ENCODE measurements around the gene SLC28A3.

Gene SLC28A3

DNA sequence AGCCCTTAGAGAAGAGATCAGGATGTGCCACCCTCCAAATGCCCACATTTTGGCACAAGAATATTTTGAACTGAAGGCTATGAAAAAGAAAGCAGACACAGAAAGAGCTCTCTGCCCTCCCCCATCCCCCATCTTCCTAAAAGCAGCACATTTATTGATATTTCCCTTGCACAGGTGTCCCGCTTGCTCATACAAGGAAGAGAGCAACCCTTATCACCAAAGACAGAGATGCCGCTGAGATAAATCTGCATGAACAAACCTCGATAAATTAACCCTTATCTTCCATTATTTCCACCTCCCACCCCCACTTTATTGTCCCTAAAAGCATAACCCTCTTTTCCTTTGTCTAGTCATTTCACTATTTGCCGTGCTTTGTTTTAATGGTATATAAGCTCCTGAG is 1.8 kb downstream of the SLC28A3 start:
- DNase-seq = no peak

DNA sequence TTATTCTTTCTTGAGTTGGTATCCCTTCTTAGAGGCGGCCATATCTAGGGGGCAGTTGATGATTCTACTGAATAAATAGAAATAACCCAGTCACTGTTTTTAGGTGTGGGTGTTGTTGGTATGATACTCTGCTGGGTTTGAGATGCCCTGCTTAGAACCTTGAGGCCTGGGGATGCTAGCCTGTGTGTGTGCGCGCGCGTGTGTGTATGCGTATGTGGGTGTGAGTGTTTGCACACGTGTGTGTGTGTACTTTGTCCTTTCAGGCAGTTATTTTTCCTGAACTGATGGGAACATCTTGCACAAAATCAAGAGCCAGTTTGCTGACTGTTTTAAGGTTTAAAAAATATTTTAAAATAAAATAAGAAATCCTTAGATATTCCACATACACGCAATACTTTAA is 3.3 kb downstream of the SLC28A3 start:
- DNase-seq = no peak

DNA sequence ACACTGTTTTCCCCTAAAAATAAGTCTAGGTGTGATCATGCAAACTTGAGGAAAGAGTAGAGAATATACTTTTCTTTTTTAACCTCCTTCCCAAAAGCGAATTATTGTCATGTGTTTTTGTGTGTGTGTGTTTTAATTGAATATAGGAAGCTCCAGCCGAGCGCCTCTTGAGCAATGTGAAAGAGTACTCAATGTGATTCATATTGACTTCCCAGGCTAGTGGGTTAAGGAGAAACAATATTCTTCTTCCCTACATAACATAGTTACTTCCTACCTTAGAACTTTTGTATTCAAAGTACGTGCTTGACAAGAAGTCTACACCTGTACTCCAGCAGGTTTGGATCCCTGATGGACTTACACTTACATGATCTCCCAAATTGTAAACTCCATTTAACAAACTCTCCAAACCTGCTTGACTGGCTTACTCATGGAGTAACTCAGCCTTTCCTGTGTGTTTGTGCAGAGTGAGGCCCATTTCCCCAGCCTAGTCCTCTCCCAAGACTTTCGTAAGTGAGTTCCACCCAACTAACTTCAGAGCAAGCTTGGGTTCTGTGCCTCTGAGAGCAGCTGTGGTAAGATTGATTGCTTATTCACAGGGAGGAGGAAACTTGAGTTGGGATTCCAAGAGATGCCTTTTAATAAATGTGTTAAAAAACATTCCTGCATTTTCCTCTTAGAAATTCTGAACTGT is 9.3 kb downstream of the SLC28A3 start:
- no peak for DNase-seq

DNA sequence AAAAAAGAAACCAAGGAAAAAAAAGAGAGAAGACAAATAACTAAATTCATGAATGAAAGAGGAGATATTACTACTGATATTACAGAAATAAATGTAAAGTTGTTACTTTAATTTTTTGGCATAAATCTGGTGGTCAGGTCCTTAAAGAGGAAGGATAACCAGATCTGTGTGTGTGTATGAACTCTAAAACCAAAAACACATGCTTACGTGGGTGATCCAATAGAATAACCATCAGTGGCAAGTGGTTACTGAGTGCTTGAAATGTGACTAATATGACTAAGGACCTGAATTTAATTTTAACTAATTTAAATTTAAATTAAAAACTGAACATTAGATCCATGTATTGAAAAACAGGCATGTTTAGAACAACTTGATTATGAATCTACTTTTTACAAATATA is 10.3 kb downstream of the SLC28A3 start:
- DNase-seq = no peak

DNA sequence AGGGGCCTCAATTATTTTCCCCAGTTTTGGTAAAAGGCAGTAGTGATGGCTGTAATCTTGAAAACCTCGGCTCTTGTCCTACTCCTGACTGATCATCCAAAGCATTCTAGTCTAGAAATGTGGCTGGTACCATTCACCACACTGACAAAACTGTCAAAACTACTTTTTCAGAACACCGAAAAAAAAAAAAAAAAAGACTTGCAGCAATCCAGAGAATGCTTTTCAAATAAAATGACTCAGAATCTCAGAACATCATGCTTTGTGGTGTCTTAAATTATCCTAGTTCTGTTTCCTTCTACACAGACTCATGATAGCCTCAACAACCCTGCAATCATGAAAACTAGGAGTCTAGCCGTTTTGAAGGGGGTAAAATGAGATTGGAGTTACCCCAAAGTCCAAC is 13.4 kb downstream of the SLC28A3 start:
- DNase-seq = no peak

DNA sequence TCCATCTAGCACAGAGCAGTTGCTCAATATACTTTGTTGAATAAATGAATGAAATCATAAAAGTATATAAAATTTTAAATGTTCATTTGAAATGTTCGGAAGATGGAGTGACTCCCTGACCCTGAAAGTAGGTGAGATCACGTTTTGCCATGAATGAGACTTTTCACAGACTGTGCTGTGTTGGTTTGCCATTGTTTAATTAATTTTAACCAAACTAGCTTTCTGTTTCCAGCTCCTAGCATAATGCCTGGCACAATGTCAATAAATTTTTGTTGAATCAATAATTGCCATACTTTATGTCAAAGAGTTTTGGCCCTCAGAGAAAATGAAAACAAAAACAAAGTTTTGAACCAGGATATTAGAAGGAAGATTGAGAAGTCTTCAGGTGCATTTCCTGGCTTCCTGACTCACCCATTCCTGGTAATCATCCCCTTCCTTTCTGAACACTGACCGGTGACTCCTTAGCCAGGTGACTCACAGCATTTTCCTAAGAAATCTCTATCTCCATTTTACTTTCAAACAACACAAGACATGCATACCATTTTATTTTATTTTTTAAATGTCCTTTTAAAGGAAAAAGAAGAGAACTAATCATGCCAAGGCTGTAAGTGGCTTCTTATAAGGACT is 15.1 kb downstream of the SLC28A3 start:
- DNase-seq = no peak

DNA sequence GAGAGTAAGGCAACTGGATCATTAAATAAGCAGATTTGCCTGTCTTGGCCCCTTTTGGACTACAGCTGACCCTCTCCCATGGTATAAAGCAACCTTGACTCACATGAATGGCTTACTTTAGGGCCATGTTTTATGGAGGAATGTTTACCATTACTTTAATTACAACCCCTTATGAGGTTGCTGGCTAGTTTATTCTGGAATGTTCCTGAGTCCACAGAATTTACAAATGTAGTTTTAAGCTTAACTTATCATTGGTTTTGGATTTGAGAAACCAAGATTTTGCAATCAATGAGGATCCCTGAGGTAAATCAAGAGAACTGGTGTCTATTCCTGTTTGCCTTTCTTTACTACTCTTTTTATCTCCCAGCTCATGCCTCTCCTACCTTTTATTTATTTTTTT is 15.7 kb downstream of the SLC28A3 start:
- no peak for DNase-seq

DNA sequence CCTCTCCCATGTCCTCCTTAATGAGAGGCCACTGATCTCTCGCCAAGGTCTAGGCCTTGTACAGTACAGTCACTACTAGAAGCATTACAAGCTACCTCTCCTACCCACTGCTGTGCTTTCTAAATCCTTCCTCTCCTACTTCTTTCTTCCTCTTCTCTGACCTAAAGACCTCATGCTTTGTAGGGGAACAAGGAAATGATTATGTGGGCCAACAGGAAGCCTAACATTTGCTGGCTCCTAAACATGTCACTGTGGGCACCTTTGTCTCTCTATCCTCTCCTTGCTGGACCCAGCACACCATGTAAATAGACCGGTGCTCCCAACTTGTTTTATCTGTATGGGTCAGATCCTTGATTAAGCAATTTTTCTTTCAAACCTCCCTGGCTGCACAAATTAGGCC is 16.7 kb downstream of the SLC28A3 start:
- no peak for DNase-seq

DNA sequence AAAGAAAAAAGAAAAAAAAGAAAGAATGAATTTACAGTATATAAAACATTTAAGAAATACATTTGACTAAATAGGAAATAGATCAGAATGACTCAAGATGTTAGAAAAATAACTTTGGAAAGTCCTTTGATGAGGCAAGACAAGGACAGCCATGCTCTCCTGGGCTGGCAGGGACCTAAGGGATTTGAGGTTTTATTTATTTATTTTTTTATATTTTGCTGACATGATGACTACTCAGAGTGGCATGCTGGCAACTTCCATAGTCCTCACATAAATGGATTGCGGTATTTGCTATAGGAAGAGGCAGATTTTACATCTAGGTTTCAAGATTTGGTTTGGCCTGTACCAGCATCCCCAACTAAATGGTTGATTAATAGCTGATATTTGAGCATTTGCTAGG is 17.7 kb downstream of the SLC28A3 start:
- DNase-seq = no peak

DNA sequence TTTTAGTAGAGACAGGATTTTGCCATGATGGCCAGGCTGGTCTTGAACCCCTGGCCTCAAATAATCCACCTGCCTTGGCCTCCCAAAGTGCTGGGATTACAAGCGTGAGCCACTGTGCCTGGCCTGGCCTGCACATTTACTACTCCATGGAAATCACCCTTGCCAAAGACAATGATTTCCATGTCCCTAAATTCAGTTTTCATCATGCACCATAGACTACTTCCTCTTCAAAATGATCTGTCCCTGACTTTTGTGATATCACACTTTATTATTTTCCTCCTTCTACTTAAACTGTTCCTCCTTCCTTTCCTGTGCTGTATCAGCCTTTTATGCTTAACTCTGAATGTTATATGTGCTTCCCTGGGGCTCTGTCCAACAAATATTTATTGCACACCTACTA is 20.3 kb downstream of the SLC28A3 start:
- DNase-seq = no peak

DNA sequence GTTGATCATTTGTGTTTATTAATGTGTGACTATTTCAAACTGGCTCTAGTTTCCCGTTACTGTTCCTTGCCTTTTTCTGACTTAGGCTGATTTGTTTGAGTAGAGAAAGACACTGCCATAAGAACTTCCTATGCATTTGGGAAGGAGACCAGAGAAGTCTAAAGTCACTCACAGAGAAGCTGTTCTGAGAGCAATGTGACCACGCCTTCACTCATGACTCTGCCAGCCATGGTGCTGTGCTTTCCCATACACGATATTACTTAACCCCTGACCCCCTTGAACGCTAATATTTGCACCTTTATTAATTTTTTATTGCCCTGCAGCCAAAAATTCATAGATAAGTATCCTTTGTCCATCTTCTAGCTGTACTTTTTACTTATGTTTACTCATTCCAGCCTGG is 20.9 kb downstream of the SLC28A3 start:
- DNase-seq = no peak

DNA sequence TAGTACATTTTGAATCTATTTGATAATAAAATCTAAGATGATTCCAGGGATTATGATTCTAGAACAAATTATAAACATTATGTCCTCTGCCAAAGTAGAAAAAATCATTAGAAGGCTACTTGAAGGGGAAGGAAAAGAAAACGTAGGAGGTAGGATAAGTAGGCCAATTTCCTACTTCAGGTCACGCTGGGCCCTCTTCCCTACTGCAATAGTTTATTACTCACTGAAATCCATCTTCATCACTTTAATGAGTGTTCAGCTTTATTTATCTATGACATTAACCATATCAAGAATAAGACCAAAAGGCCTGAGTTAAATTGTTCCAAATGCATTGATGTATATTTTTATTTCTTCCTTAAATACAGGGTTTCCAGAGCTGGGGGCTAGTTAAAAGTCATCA is 21.6 kb downstream of the SLC28A3 start:
- no peak for DNase-seq

DNA sequence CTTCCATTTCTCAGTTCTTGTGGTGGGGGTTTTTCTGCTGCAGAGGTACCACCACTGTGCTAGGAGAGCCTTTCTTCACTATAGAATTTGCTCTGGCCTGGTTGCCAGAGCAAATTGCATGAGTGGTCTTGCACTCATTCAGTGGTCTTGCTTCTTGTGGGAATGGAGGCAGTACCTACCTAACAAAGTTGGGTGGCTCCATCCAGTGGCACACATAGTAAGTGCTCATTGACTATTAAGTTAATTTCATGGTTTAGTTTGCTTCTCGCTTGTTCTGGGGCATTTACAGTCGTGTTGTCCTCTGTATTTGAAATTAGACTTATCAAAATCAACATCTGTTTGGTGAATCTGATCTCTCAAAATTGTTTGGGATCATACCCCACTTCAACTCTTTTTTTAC is 23.0 kb downstream of the SLC28A3 start:
- DNase-seq = no peak

DNA sequence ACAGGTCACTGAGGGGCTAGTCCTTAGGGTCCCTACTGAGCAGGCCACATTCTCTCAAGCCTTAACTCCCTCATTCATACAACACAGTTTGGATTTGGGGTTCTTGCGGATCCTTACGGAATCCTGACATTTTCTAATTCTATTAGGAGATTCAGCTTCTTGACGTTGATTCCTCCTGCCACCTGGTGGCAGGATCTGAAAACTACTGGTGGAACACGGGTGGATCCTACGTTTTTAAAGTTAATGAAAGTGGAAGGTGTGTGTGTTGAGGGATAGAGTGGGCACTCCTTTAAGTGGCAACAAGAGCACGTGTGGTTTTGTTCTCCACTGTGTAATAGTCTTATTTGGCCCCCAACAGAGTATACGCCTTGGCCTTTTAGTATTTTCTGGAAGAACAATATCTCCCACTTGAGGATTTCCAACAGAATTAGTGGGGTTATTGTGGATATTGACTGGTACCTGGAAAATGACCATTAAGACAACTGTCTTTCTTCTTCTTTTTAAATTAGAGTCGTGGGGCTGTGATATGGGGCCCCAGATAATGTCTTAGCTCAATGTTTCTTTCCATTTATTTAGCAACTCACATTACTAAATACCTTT is 25.2 kb downstream of the SLC28A3 start:
- DNase-seq = peak; percentile 60 to 70

DNA sequence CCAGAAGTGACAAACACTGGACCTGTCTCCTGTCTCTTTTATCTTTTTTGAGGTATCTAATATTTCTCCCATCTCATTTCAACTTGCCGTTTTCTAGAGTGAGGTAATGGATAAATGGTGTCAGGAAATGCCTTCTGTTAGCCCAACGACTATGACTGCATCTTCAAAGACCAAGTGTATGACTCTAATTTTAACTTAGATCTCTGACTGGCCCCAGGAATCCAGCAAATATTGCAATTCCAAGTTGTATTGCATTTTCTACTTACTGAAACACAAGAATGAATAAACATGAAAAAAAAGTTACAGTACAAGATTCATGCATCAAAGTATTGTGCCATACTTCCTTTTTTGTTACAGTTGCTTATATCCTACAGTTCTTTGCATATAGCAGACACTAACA is 26.3 kb downstream of the SLC28A3 start:
- no peak for DNase-seq

DNA sequence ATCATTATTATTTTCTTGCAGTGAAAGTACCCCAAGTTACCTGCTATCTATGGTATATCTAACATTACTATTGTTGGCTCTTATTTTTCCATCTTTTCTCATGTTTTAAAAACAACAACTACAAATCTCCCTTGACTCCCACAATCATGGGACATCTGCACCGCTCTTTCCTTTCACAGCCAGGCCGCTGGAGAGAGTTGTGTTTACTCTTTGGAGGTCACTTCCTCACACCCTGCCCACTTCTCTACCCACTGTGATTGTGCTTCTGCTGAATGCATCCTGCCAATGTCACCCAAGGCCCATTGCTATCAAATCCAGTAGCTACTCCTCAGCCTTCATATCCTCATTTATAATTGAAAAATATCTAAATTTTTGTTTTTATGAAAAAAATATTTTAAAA is 29.7 kb downstream of the SLC28A3 start:
- DNase-seq = no peak

DNA sequence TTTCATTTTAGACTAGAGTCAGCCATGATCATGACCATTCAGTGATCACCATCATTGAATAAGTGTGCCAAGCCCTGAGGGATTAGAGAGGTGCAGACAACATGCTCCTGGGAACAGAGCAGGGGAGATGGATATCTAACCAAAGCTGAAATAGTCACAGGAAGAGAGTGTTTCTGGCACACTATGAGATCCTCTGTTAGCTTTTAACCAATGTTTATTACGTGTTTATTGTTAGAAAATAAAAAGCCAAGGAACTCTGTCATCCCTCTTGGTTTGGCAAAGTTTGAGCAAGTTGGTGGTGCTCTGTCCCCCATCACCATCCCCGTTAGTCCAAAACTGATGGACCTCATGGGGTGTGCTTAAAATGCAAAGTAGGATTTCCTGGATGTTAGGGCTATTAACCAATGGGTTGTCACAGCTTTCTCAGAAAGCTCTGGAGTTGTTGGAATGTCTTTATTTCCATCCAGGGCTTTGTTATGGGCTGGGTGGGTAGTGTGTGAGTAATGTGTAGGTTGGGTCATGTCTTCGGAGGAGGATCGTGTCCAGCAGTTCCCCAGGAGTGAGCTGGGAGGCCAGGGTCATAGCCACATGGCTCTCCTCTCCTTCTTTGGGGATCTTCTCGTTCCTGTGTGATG is 34.9 kb downstream of the SLC28A3 start:
- no peak for DNase-seq

DNA sequence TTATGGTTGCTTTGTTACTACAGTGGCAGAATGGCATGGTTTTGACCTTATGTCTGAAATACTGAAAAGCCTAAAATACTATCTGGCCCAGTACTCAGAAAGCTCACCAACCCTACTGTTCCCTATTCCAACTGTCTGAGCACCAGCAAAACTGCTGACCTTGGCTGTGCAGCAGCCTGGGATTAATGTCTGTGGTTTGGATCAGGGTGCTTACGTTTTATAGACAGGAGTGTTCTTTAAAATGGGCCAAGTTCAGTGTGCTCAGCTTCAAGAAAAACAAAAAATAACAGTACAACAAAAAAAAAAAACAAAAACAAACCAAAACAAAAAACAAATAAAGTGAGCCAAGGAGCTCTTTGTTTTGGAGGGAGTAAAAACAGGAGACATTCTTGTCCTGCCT is 36.4 kb downstream of the SLC28A3 start:
- no peak for DNase-seq

DNA sequence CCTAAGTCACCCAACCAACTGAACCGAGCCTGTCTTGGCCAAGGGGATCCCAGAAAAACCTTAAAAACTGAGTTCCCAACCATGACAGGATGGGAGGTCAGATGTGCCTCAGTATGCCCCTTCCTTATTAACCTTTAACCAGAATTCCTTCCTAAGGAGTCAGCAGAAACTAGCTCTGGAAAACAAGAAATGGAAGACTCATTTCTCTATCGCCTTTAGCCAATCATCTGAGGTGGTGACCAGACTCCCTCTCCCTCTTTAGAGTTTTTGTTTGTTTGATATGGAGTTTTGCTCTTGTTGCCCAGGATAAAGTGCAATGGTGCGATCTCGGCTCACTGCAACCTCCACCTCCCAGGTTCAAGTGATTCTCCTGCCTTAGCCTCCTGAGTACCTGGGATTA is 37.5 kb downstream of the SLC28A3 start:
- no peak for DNase-seq

DNA sequence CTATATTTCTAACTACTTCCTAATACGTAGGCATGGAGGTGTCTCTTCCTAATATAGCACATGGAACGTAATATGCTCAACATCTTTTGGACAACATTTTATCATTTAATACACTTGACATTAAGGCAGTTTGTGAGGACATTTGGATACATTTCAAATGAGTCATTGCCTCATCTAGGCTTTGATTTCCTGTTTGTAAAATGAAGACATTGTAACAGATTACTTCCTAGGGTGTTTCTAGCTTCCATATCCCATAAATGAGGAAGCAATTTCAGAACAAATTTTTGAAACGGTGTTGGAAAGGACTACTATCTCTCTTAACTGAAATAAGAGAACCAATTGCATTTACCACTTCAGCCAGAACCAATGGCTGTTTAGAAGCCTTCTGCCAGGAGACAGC is 38.7 kb downstream of the SLC28A3 start:
- DNase-seq = no peak

DNA sequence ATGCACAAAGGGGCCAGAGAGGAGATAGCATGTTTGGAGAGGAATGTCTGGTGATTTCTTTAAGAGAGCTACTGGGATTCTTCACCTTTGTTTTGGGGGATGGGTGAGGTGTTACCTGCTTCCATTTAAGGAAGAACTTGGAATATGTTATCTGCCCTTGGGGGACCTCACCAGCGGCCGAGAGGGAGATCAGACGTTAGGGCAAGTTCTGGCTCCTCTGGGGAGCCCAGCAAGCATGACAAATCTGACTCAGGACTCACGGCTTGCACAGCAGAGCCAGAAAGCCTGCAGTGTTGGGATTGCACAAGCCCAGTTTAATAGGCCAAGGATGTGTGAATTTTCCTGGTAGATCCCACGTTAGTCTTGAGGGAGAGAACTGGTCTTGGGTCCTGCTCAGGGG is 40.3 kb downstream of the SLC28A3 start:
- DNase-seq = no peak

DNA sequence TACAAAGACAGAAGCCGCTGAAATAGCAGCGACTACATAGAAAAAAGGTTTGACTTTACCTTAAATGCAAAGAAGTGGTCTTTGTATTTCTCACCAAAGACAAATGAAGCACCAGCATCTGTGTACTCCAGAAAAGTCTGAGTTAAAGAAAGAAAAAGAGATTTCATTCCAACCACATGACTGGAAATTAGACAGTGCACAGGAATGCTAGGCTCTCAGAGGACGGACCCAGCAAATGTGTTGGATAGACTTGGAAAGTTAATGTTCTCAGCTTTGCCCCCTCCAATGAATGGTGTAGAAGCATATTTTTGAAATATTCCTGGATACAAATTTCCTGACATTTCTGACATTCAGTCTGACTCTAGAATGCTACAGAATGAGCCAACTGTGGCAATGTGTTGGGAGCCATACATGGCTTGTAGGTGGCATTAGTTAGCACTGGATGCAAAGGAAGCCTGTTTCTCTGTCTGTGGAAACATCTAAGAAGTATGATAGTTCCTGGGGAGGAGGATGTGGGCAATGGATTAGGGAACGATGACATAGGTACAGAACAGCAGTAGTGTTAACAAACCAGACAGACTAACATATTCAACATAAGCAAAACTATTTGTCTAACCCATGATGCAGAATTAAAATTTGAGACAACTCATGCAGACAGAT is 43.3 kb downstream of the SLC28A3 start:
- no peak for DNase-seq

DNA sequence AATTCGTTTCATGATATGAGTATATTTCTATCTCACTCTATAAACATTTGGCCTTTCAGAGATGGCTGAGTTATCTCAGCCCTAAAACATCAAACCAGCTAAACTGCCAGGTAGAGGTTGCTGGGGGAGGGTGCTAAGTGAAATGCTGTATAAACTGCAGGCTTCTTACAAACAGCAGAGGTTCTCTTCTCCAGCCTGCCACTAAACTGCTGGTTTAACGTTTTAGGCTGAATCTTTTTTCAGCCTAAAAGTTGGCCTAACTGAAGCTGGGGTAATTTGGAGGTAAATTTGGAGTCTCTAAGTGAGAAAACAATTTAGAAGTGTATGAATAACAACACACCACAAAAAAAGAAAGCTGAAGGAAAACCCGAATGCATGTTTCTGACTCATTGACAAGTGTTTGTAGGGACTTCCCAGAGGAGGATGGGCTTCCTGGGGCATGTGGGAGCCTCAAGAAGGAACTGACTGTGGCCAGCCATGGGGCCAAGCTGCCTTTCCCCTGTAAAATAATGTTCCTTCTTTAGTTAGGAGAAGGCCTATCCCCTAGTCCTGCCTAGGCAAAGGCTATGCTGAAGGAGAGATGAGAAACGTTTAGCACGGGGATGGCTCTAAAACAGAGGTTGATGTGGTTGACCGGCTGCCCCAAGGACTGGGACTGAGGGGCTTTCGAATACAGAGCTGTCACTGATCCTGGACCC is 44.3 kb downstream of the SLC28A3 start:
- DNase-seq = peak; percentile 67 to 75

Data from activated CD4-positive, alpha-beta T cell treated with anti-CD3 and anti-CD28 coated beads, Interleukin-2, amount 50 U/mL, for 48 hours (primary cell).